ENCODE data around the gene PLEKHA8.

The PLEKHA8 gene

DNA sequence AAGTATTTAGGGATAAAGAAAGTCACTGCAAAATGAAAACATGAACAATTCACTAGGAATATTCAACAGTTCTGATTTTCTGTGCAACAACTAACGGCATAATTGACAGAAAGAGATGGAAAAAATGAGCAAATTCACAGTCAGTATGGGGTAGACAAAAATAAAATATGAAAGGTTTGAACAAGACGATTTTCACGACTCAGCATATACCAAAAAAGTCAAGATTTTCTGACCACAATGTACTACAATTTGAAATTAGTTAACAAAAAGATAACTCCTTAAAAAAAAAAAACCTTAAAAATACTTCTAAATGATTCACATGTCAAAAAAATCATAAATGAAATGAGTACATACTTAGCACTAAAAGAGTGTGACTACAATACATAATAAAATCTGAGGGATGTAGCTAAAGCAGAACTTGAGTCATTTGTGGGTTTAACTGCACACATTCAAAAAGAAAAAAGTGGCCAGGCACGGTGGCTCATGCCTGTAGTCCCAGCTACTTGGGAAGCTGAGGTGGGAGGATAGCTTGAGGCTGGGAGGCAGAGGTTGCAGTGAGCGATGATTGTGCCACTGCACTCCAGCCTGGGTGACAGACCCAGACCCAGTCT lies 84.0 kb downstream of the PLEKHA8 start:
- no peak for DNase-seq (ENCODE audit: low read depth)

DNA sequence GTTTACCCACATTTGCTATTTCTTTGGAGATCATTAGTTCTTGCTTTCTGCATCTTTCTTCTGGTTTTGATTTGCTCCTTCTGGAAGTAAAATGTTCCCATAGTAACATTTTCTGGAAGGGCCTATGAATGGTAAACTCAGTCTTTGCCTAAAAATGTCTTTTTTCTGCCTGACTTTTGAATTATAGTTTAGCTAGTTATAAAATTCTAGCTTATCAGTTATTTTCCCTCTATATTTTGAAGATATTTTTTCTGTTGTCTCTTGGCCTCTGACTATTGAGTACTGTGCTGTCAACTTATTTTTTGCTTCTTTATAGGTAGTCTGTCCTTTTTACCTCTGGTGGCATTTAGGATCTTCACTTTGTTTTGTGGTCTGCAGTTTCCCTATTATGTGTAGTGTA lies 84.9 kb downstream of the PLEKHA8 start:
- no peak for DNase-seq (ENCODE audit: low read depth)

DNA sequence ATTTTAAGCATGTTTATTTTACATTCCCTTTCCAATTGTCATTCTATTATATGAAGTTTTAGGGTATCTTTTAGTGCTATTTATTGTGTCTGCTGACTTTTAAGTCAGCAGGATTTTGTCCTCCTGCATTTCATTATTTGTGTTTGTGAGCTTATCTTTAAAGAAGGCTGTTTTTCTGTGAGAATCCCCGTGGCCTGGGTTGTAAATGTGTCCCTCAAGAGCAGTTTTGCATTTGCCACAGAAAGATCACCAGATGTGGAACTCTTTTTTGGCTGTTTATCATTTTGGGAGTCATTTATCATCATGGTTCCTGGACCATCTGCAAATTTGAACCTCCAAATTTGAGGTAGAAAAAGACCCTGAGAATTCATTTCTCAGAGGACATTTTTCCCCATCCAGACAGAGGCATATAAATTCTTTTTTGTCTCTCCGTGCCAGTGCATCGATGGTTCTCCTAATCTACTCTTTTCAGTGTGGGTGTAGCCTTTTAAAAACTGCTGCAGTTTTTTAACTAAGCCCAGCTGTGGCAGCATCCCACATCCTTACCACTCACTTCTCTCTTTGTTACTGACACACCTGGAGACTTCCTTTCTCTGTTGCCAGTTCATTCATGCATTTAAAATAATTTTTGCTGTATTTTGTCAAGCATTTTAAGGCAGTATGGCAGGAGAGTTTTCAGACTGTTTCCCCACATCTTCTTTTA lies 86.5 kb downstream of the PLEKHA8 start:
- no peak for DNase-seq (ENCODE audit: low read depth)

DNA sequence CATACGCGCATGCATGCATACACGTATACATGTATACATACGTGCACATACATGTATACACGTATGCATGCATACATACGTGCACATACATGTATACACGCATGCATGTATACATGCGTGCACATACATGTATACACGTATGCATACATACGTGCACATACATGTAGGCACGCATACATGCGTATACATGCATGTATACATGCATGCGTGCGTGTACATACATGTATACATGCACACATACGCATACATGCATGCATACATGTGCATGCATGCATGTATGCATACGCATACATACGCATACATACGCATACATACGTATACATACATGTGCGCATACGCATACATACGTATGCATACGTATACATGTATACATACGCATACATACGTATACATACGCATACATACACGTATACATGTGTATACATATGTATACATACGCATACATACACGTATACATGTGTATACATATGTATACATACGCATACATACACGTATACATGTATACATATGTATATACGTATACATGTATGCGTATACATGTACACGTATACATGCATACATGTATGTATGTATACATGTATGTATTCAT lies 87.6 kb downstream of the PLEKHA8 start:
- DNase-seq (ENCODE audit: low read depth), result no peak

DNA sequence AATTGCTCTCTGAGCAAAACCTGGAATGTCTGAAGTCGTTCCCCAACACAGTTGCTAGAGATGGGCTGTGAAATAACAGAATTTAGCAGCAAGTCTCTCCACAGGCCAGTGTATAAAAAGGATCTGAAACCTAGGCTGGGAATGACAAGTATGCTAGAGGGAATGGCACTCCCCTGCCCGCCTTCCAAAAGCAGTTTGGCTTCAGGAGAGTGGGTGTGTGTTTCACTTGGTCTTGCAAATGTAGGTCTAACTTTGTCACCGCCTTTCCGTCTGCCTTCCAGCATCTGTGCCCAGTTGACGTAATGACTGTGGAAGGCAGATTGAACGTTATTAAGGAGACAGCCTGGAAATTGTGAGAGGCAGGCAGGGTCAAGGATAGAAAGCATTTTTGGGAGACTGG lies 88.6 kb downstream of the PLEKHA8 start:
- DNase-seq (ENCODE audit: low read depth), result no peak

DNA sequence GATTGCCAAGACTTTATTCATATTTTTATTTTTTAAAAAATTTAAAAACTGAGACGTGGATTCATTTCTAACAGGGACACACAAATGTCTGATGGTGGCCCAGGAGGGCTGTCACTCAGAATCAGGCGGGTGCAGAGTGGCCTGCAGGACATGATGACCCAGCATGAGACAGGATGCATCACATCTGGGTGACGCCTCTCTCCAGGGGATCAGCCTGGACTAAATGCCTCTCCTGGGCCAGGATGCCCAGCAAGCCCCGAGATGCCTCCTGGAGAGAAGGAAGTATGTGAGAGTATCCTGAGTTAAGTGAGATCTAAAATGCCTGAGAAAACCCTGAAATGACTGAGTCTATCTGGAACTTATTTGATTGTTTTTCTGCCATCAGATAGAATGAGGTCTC lies 89.7 kb downstream of the PLEKHA8 start:
- no peak for DNase-seq (ENCODE audit: low read depth)

DNA sequence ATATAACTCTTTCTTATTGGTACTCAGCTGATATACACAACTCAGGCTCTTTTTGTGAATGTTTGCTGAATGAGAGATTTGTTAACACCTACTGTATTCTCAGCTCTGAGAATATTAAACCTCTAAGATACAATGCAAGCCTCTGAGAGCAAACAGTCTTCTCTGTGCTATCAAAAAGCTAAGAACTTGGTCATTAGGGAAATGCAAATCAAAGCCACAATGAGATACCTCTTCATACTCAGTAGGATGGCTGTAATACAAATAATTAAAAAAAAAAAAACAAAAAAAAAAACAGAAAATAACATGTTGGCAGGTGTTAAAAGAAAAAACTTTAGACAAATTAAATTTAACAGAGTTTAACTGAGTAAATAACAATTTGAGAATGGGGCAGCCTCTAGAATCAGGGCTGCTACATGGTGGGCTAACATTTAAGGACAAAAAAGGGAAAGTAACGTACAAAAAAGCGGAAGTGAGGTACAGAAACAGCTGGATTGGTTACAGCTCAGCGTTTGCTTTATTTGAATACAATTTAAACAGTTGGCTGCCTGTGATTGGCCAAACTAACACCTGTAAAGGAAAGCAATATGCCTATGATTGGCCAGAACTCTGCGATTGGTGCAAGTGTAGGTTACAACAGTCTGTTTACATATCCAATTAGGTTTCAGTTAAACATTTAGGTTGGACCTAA lies 91.8 kb downstream of the PLEKHA8 start:
- DNase-seq (ENCODE audit: low read depth), result no peak

DNA sequence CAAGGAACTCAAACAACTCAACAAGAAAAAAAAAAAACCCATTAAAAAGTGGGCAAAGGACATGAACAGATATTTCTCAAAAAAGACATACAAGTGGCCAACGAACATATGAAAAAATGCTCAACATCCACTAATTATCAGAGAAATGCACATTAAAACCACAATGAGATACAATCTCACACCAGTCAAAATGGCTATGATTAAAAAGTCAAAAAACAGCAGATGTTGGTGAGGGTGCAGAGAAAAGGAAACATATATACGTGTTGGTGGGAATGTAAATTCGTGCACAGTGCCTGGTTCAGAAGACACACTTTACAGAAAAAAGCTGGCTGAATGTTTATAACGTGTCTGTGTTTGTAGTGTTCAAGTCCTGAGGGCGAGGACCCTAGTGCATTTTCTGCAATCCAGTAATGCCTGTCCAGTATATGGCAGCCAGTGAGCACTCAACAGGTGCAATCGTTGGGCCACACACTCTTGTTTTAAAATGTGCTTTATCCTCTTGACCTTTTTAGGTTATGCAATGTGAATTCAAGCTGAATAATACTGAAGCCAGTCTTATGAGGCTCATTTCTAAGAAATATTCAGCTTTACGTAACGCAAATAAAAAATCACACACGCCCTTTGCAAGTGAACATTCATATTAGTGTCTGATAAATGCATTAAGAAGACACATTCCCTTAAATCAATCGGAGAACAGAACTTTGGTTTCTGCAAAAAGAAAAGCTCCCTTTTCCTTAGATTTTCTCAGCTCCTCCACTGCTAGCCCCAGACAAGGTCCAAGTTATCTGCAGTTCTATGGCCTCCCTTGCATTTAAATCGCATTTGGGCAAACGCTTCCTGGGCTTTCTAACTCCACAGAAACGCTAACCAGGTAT lies 105.8 kb downstream of the PLEKHA8 start:
- no peak for DNase-seq (ENCODE audit: low read depth)

DNA sequence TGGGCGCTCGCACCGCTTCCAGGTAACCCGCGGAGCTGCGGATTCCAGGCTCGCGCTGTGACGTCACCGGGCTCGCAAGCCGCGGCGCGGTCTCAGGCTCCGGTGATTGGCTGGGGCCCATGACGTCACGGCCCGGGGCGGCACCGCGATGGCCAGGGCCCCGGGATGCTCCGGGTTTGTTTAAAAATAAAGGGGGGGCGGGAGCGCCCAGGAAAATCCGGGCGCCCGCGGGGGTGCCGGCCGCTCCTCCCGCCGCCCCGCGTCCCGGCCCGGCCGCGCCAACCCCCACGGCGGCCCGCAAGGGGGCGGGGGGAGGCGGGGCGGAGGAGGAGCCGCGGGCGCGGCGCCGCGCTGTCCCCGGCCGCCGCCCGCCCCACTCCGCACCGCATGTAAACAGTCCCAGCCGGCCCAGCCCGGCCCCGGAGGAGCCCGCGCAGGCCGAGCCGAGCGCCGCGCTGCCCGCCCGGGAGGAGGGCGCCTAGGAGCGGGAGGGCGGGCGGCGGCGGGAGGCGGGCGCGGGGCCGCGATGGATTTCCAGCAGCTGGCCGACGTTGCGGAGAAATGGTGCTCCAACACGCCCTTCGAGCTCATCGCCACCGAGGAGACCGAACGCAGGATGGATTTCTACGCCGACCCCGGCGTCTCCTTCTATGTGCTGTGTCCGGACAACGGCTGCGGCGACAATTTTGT lies 106.5 kb downstream of the PLEKHA8 start, which contains the start of gene MTURN:
Gene MTURN (plus strand): TSS at position 376 of the 690 bp plus-strand sequence. CDS start 151 bp downstream, at position 527.
- peak; percentile 89 for DNase-seq (ENCODE audit: low read depth)

DNA sequence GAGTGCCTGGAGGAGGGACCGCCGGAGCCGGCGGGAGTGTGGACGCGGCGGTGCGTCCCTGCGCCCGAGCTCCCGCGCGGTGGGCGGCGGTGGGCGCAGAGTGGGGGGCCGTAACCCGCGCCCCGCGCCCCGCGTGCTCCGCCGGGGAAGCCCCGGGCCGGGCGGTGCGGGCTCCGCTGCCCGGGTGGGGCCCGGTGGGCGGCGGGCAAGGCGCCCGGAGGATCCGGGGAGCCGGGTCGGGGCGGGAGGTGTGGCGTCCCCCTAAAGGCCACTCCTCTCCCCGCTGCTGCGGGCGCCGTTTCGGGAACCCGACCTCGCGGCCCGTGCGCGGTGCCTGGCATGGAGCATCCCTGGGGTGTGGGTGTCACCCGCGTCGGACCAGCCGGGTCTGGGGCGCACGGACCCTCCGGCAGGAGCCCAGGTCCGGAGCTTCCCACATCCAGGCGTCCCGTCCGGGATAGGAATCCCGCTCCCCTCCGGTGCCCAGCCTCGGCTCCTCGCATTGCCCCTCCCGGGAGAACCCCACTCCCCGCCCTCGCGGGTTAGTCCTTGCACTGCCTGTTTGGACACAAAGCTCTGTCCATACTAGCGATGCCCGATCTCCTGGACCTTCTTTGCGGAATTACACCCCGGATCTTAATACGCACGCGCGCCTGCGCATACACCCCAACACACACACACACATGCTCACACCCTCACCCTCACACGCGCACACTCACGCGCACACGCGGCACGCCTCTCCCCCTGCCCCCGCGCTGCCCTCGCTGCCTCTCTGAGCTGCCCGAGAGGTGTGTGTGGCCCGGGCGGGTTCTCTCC lies 107.3 kb downstream of the PLEKHA8 start:
- DNase-seq (ENCODE audit: low read depth), result peak; percentile 74

DNA sequence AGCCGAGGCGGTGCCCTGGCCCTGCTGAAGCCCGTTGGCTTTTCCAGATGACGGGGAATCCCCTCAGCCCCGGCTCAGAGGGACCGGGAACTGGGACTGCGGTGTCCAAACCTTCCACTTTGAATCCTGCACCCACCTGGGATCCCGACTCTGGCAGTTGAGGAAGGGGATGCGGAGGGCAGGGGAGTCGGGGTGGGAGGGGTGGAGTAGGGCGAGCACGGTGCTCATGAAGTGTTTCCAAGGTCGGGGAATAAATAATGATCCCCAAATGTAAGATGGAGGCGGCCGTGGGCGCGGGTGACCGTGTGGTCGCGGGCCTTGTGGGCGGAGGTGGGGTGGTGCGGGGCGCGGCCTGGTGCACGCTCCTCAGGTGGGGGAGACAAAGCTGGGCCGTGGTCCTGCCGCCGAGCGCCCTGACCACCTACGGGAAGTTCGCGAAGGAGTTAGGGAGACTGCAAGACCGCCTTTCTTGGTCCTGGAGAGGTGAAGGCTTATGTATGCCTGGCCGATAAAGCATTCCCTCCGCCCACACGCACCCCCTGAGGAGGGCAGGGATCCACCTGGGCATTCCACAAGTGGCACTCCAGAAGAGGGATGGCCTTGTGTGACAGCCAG lies 108.0 kb downstream of the PLEKHA8 start:
- peak; percentile 6 for DNase-seq (ENCODE audit: low read depth)

DNA sequence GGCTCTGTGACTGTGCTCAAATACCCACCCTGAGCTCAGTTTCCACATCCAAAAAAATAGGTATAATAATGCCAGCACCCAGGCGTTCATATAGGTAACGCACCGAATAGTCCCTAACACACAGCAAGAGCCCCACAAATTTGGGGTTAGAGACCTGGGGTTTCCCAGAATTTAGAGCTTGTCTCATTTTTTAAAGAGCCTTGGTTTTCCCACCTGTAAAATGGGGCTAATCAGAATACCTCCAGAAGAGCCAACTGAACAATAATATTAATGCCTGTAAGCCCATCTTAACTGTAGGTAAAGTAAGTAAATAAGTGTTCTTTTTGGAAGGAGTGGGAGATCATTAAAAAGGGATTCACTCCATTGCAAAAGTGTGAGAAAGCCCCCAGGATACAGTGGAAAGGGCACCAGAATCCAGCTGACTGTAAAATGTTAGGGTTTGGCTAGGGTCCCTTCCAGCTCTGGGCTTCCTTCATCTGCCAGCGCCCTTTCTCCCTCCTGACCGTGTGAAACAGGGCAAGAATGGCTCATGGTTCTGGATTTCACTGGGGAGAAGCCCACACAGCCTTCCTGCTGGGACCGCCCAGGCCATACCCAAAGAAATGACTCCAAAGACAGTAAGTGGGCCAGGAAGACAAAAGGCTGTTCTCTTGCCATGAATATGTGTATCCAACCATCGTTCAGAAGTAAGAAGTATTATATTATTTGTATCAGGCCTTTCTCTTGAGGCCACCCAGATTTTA lies 108.7 kb downstream of the PLEKHA8 start:
- DNase-seq (ENCODE audit: low read depth), result no peak

DNA sequence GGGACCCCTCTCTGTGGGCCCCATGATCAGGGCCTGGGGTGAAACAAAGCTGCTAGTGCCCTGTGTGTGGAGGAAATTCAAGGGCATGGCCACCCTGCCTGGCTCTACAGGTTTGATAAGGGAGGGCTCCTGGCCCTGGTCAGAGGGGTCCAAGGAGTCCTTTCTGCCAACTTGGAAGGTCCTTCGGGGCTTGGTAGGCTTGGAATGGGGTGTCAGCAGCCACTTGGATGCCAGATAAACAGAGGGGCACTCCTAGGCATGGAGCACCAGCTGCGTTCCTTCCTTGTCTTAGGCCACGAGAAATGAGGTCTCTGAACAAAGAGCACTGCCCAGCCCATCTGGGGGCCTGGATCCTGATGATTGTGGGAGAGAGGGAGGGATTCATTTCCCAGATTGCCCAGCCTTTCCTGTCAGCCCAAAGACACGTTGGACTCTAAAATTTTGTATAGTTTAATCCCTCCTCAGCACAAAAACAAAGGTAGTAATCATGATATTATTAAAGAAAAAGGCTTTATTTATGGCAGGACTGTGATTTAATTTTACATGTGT lies 111.7 kb downstream of the PLEKHA8 start:
- no peak for DNase-seq (ENCODE audit: low read depth)

DNA sequence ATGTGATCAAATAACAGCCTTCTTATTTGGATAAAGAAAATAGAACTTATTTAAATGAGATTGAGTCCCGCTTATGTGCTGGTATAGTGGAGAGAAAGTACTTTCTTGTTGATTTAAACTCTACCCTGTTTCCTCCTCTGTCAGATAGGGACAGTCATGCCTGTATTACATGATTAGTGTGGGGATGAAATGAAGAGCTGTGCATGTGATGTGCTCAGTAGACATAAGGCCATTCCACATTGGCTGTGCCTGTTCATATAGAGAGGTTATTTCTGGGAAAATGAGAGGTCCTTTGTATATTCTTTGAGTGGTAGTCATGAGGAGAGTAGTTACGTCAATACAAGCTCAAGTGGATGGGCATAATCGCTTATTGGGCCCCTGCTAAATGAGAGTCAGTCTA lies 112.2 kb downstream of the PLEKHA8 start:
- DNase-seq (ENCODE audit: low read depth), result no peak

DNA sequence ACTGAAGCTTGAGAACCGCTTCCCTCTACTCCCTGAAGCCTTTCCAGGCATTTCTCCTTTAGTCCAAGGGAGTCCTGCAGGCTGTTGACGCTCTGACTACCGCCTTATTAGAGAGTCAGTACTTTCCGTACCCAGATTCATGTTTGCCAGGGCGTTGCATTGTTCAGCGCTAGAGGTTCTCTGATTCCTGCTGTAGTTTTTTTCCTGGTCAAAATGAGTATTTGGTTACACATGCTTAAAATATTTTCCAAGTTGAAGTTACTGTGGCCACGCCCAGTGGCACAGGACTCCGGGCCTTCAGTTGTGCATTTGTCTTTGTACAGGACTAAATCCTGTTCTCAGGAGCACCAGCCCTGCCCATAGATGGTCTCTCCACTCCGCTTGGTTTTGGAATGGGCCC lies 114.5 kb downstream of the PLEKHA8 start:
- DNase-seq (ENCODE audit: low read depth), result peak; percentile 68

DNA sequence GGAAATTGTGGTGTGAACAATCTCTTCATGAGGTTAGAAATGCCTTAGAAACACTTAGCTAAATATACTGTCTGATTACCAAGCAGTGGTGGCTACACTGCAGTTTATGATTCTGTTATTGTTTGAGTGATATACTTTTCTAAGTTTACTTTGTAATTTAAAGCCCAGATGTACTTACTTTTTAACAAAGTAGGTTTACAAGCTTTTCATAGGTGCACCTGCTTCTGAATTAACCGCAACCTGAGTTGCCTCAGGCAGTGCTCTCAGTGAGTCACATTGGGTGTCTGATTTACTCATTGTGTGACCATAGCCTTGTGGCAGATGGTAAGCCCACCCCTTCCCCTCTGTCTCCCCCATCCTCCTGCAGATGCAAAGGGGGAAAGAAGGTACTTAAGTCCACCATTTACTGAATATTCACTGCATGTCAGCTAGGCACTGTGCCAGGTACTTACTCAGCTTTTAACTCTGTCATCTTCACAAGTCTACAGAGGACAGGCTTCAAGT lies 115.6 kb downstream of the PLEKHA8 start:
- peak; percentile 53 for DNase-seq (ENCODE audit: low read depth)

DNA sequence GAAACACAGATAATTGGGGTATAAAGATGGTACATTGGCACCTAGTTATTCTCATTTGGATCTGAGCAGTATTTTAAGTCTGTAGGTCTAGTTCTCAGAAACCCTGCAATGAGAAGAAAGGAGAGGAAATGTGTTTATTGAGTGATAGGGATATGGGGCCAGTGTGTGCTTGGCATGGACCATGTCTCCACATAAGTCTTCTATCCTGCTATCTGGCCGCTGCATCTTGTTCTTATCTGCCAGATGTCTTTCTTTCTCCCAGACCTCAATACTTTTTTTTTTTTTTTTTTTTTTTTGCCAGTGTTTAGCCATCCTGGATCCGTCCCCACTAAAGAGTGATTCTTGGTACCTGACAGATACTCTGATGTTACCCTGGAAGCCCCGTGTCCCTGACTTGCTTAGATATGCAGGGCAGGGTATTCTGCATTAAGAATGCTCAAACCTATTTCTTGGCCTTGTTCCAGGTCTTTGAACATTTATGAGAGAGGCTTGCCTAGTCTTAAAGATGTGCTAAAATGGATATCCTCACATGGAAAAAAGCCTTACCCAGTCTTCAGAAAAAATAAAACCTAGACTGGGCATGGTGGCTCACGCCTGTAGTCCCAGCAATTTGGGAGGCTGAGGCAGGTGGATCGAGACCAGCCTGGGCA lies 116.6 kb downstream of the PLEKHA8 start:
- no peak for DNase-seq (ENCODE audit: low read depth)

DNA sequence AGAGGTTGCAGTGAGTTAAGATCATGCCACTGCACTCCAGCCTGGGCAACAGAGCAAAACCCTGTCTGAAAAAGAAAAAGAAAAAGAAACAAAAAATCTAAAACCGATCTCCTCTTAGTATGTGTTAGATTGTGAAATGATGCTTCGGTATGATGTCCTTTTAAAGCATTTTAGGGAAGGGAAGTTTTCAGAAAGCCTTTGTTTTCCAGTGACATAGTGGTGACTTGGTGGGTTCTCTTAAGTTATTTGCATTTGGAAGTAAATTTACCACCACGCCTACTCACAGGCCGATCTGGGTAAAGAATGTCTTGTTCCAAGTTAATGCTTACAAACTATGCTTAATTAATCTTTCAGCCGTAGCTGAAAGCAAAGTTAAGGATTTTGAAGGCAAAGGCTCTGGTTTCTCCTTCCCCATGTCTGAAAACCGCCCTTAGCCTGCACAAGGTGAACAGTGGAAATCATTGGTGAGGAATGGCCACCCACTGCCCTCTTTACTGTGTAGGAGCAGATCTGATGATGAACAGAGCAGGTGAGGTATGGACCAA lies 117.3 kb downstream of the PLEKHA8 start:
- no peak for DNase-seq (ENCODE audit: low read depth)

Data from ELR (cell line).